Liver (tissue), 9 donors: ENCODE data around the gene UBASH3A. TPM values are rescaled to one million over a fixed set of nuclear protein-coding genes. Genes with fewer than 3 reads are reported as not detected.

Source experiments
- DNase-seq: peaks from one replicate; pipeline ENCODE4 v3.0.0-alpha.2; 2017; ENCODE audit warnings: low spot score
- H3K27ac ChIP-seq, 2 donors: one replicate each; pipeline ENCODE4 v1.7.0; 2013; ENCODE audit warnings: inconsistent platforms in 2 of 2, low read length in 2 of 2, control low read depth in 1 of 2, low read depth in 1 of 2, mild to moderate bottlenecking in 1 of 2
- H3K27me3 ChIP-seq, 4 donors: one replicate each; pipeline versions ENCODE4 v1.6.1 to v1.7.0; 2013; ENCODE audit warnings: low read length in 3 of 4, inconsistent platforms in 1 of 4, mild to moderate bottlenecking in 1 of 4, moderate library complexity in 1 of 4; ENCODE audit not compliant: control insufficient read depth in 4 of 4, insufficient read depth in 4 of 4
- H3K36me3 ChIP-seq, 4 donors: one replicate each; pipeline versions ENCODE4 v1.6.1 to v1.7.0; 2013; ENCODE audit warnings: low read length in 3 of 4, mild to moderate bottlenecking in 3 of 4, low read depth in 1 of 4, moderate library complexity in 1 of 4; ENCODE audit not compliant: control insufficient read depth in 4 of 4, insufficient read depth in 3 of 4
- H3K4me1 ChIP-seq, 4 donors: one replicate each; pipeline versions ENCODE4 v1.6.1 to v1.7.0; 2013; ENCODE audit warnings: low read length in 3 of 4, mild to moderate bottlenecking in 3 of 4, moderate library complexity in 1 of 4; ENCODE audit not compliant: control insufficient read depth in 4 of 4, insufficient read depth in 4 of 4
- H3K4me3 ChIP-seq, 3 donors: one replicate each; pipeline versions ENCODE4 v1.6.1 to v1.7.0; 2013; ENCODE audit warnings: low read length in 3 of 3, control low read depth in 1 of 3, low read depth in 1 of 3, mild to moderate bottlenecking in 1 of 3
- H3K9ac ChIP-seq, 2 donors: one replicate each; pipeline ENCODE4 v1.7.0; 2013; ENCODE audit warnings: low read length in 2 of 2, mild to moderate bottlenecking in 2 of 2, moderate library complexity in 2 of 2, control low read depth in 1 of 2, low read depth in 1 of 2
- H3K9me3 ChIP-seq, 4 donors: one replicate each; pipeline versions ENCODE4 v1.6.1 to v1.7.0; 2013; ENCODE audit warnings: low read length in 3 of 4; ENCODE audit not compliant: control insufficient read depth in 4 of 4
- ATF3 ChIP-seq: IDR thresholded peaks from 2 replicates; pipeline ENCODE4 v1.6.1; 2016; ENCODE audit warnings: antibody characterized with exemption
- CTCF ChIP-seq: fragments of 150-350 bp; IDR thresholded peaks from 2 replicates; pipeline ENCODE4 v1.5.1; 2017; ENCODE audit warnings: improper control_type of control experiment, low read depth, low read length; ENCODE audit not compliant: missing input control
- EGR1 ChIP-seq, 2 donors: IDR thresholded peaks; 2 replicates each; pipeline ENCODE4 v1.6.1; 2016 to 2018; ENCODE audit warnings: antibody characterized with exemption in 2 of 2, low read depth in 2 of 2
- FOXA1 ChIP-seq: IDR thresholded peaks from 2 replicates; pipeline ENCODE4 v1.6.1; 2016; ENCODE audit warnings: antibody characterized with exemption
- FOXA2 ChIP-seq: IDR thresholded peaks from 2 replicates; pipeline ENCODE4 v1.6.1; 2016; ENCODE audit warnings: antibody characterized with exemption
- GABPA ChIP-seq, 2 donors: IDR thresholded peaks in 1 of 2; conservative IDR thresholded peaks in 1 of 2; 2 replicates each; pipeline ENCODE4 v1.6.1; 2016; ENCODE audit warnings: antibody characterized with exemption in 2 of 2, mild to moderate bottlenecking in 1 of 2, moderate library complexity in 1 of 2
- HNF4A ChIP-seq, 2 donors: conservative IDR thresholded peaks; 2 replicates each; pipeline ENCODE4 v1.6.1; 2016; ENCODE audit warnings: antibody characterized with exemption in 2 of 2, mild to moderate bottlenecking in 2 of 2
- HNF4G ChIP-seq: IDR thresholded peaks from 2 replicates; pipeline ENCODE4 v1.6.1; 2016; ENCODE audit warnings: antibody characterized with exemption
- JUND ChIP-seq, 2 donors: IDR thresholded peaks; 2 replicates each; pipeline ENCODE4 v1.6.1; 2016; ENCODE audit warnings: antibody characterized with exemption in 2 of 2
- MAX ChIP-seq: IDR thresholded peaks from 2 replicates; pipeline ENCODE4 v1.6.1; 2016; ENCODE audit warnings: antibody characterized with exemption
- NR2F2 ChIP-seq: IDR thresholded peaks from 2 replicates; pipeline ENCODE4 v1.6.1; 2016; ENCODE audit warnings: antibody characterized with exemption
- RAD21 ChIP-seq, 2 donors: IDR thresholded peaks; 2 replicates each; pipeline ENCODE4 v1.6.1; 2016; ENCODE audit warnings: antibody characterized with exemption in 2 of 2, mild to moderate bottlenecking in 2 of 2
- REST ChIP-seq: IDR thresholded peaks from 2 replicates; pipeline ENCODE4 v1.6.1; 2016; ENCODE audit warnings: antibody characterized with exemption, mild to moderate bottlenecking
- RXRA ChIP-seq, 2 donors: IDR thresholded peaks; 2 replicates each; pipeline ENCODE4 v1.6.1; 2017 to 2018; ENCODE audit warnings: antibody characterized with exemption in 2 of 2, mild to moderate bottlenecking in 1 of 2
- SP1 ChIP-seq: IDR thresholded peaks from 2 replicates; pipeline ENCODE4 v1.6.1; 2018; ENCODE audit warnings: antibody characterized with exemption, mild to moderate bottlenecking
- TAF1 ChIP-seq: conservative IDR thresholded peaks from 2 replicates; pipeline ENCODE4 v1.6.1; 2016; ENCODE audit warnings: antibody characterized with exemption, mild to moderate bottlenecking
- YY1 ChIP-seq: IDR thresholded peaks from 2 replicates; pipeline ENCODE4 v1.6.1; 2016; ENCODE audit warnings: antibody characterized with exemption, mild to moderate bottlenecking
- ZBTB33 ChIP-seq: IDR thresholded peaks from 2 replicates; pipeline ENCODE4 v1.6.1; 2016; ENCODE audit warnings: antibody characterized with exemption
- WGBS: extraction: QIAGEN DNeasy Blood & Tissue Kit; methylation state at CpG from one replicate; pipeline ENCODE4 v1.1.7; 2013; 5-methylcytosine and 5-hydroxymethylcytosine counted together
- polyA plus RNA-seq, 2 donors: library from polyadenylated mRNA; stranded (reverse) in 1 of 2; unstranded in 1 of 2; fragments of 200-250 nt in 1 of 2; fragments of >200 nt in 1 of 2; fragmentation: Nextera tagmentation in 1 of 2; extraction: Ambion mirVana in 1 of 2; gene quantifications; one replicate each; pipeline versions ENCODE4 v1.2.1 to v1.2.3, GENCODE V29; 2013 to 2015
- total RNA-seq, 2 donors: library from RNA; depleted of rRNA; stranded (reverse); fragments of >200 nt; gene quantifications; one replicate each; pipeline ENCODE4 v1.2.3, GENCODE V29; 2014
- donor health status: healthy.
- donor health status: healthy.
- donor health status: healthy.
- donor health status: healthy.
- donor health status: healthy.

Gene UBASH3A
- total and polyA plus RNA-seq, 4 donors, result 0.10 to 0.75 (median 0.45) TPM

GRCh38 chr21:42378418-42378817 is 25.3 kb upstream of the UBASH3A start:
- DNase-seq, result no peak
- no peak overlapping the region for H3K4me3 ChIP-seq
- no peak overlapping the region for H3K27ac ChIP-seq
- H3K36me3 ChIP-seq, result no peaks in the 10 kb centered on the region
- 74% methylated on average over 8 of the region's 8 CpGs for WGBS
- H3K4me1 ChIP-seq, result no peaks in the 10 kb centered on the region
- TF ChIP-seq EGR1 (IDR thresholded peaks at IDR 0.05; ENCODE audit: low read depth in 2 of 2) (no peak), HNF4G (no peak), REST (no peak), CTCF (no peak), RAD21 (IDR thresholded peaks at IDR 0.05) (no peak), SP1 (no peak), HNF4A (conservative IDR thresholded peaks at IDR 0.05) (no peak), GABPA (IDR thresholded peaks at IDR 0.05 in 1 of 2, conservative IDR thresholded peaks at IDR 0.05 in 1 of 2) (no peak), ATF3 (no peak), YY1 (no peak), FOXA2 (no peak), TAF1 (no peak), RXRA (IDR thresholded peaks at IDR 0.05) (no peak), FOXA1 (no peak), JUND (IDR thresholded peaks at IDR 0.05) (no peak), NR2F2 (no peak), MAX (no peak), ZBTB33 (no peak)
- H3K27me3 ChIP-seq, result no peaks in the 10 kb centered on the region
- H3K9me3 ChIP-seq, result peaks cover 0 to 5% (median 0%) of the 10 kb centered on the region in 4 donors
- no peak overlapping the region for H3K9ac ChIP-seq
